Panc1 (cell line): ENCODE data around the gene EIF2S2.

Source experiments
- POLR2AphosphoS5 ChIP-seq: IDR thresholded peaks from 2 replicates; pipeline ENCODE4 v1.6.1; 2012; ENCODE audit warnings: mild to moderate bottlenecking, low read depth, low read length, moderate library complexity
- SIN3A ChIP-seq: IDR thresholded peaks from 2 replicates; pipeline ENCODE4 v1.6.1; 2012; ENCODE audit warnings: low read depth, mild to moderate bottlenecking, low read length, moderate library complexity, borderline replicate concordance; ENCODE audit not compliant: insufficient read depth
- TF ChIP-seq, protein P1 (sequence below): fragments of 450-650 bp; IDR thresholded peaks from 2 replicates; pipeline ENCODE4 v1.5.1; 2017; ENCODE audit warnings: mild to moderate bottlenecking
- TF ChIP-seq, protein P2 (sequence below), 2 experiments: IDR thresholded peaks; 2 replicates each; pipeline ENCODE4 v1.6.1; 2011 to 2012; ENCODE audit warnings: low read depth in 2 of 2, control low read depth in 1 of 2, low read length in 1 of 2, mild to moderate bottlenecking in 1 of 2, moderate library complexity in 1 of 2; ENCODE audit not compliant: insufficient read depth in 1 of 2

DNA sequence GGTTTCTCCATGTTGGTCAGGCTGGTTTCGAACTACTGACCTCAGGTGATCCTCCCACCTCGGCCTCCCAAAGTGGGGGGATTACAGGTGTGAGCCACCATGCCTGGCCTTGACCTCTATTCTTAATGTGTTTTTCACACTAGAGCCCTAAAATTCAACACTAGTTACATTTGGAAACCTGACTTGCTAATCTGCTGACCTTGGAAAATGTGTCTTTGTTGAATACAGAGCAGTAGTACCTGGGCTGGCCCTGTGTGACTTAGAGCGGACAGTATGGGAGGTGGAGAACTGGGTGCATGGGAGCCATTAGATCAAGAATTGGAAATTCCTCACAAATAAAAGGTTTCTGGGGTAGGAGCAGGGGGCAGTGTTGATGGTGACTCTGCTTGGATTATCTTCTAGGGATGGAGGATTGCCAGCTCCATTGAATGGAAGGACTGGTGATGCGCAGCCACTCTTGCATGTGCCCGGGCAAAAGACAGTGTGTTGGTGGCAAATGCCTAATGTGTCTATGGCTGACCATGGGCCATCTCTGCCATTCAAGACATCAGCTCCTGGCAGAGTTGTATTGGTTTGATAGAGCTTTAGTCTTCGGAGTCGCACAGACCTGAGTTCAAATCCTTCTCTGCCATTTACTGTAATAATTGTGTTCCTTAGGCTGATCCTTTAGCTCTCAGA, 64.9 kb downstream of the EIF2S2 start:
- TF ChIP-seq, protein P1, sequence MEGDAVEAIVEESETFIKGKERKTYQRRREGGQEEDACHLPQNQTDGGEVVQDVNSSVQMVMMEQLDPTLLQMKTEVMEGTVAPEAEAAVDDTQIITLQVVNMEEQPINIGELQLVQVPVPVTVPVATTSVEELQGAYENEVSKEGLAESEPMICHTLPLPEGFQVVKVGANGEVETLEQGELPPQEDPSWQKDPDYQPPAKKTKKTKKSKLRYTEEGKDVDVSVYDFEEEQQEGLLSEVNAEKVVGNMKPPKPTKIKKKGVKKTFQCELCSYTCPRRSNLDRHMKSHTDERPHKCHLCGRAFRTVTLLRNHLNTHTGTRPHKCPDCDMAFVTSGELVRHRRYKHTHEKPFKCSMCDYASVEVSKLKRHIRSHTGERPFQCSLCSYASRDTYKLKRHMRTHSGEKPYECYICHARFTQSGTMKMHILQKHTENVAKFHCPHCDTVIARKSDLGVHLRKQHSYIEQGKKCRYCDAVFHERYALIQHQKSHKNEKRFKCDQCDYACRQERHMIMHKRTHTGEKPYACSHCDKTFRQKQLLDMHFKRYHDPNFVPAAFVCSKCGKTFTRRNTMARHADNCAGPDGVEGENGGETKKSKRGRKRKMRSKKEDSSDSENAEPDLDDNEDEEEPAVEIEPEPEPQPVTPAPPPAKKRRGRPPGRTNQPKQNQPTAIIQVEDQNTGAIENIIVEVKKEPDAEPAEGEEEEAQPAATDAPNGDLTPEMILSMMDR: no peak
- TF ChIP-seq, protein P2, sequence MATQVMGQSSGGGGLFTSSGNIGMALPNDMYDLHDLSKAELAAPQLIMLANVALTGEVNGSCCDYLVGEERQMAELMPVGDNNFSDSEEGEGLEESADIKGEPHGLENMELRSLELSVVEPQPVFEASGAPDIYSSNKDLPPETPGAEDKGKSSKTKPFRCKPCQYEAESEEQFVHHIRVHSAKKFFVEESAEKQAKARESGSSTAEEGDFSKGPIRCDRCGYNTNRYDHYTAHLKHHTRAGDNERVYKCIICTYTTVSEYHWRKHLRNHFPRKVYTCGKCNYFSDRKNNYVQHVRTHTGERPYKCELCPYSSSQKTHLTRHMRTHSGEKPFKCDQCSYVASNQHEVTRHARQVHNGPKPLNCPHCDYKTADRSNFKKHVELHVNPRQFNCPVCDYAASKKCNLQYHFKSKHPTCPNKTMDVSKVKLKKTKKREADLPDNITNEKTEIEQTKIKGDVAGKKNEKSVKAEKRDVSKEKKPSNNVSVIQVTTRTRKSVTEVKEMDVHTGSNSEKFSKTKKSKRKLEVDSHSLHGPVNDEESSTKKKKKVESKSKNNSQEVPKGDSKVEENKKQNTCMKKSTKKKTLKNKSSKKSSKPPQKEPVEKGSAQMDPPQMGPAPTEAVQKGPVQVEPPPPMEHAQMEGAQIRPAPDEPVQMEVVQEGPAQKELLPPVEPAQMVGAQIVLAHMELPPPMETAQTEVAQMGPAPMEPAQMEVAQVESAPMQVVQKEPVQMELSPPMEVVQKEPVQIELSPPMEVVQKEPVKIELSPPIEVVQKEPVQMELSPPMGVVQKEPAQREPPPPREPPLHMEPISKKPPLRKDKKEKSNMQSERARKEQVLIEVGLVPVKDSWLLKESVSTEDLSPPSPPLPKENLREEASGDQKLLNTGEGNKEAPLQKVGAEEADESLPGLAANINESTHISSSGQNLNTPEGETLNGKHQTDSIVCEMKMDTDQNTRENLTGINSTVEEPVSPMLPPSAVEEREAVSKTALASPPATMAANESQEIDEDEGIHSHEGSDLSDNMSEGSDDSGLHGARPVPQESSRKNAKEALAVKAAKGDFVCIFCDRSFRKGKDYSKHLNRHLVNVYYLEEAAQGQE (IDR thresholded peaks at IDR 0.05; ENCODE audit: insufficient read depth in 1 of 2, low read depth in 2 of 2, low read length in 1 of 2): no peak
- TF ChIP-seq POLR2AphosphoS5: no peak
- TF ChIP-seq SIN3A: no peak
